ENCODE measurements around the gene ADAMTS12.
"Not testable (repeated sequence)": the region's sequence is repeated elsewhere in the genome, so short reads cannot be mapped to it uniquely, and the experiment has no call there.

Gene ADAMTS12

GRCh38 chr5:33891788-33892619 lies at the start of gene ADAMTS12:
Gene ADAMTS12, minus strand, starts transcription at chr5:33891990. Its CDS starts 134 bp downstream, at chr5:33891856.
- no peak for DNase-seq

- no peak for DNase-seq
Measured at GRCh38 chr5:33941090-33941489, 49.3 kb upstream of the ADAMTS12 start.

- no peak for DNase-seq
Measured at GRCh38 chr5:33939556-33940262, 47.9 kb upstream of the ADAMTS12 start.

GRCh38 chr5:33938881-33939280 lies 47.1 kb upstream of the ADAMTS12 start:
- DNase-seq = no peak

- no peak for DNase-seq
Measured at GRCh38 chr5:33938507-33938796, 46.7 kb upstream of the ADAMTS12 start.

- no peak for DNase-seq
Measured at GRCh38 chr5:33937707-33938506, 46.1 kb upstream of the ADAMTS12 start.

GRCh38 chr5:33937017-33937706 lies 45.4 kb upstream of the ADAMTS12 start:
- no peak for DNase-seq

GRCh38 chr5:33936381-33937016 lies 44.7 kb upstream of the ADAMTS12 start, which contains the start of gene RXFP3:
Gene RXFP3, plus strand, starts transcription at chr5:33936386. Its CDS starts 355 bp downstream, at chr5:33936741.
- DNase-seq = no peak

GRCh38 chr5:33936004-33936380 lies 44.2 kb upstream of the ADAMTS12 start:
- DNase-seq = peak; percentile 39

- no peak for DNase-seq
Measured at GRCh38 chr5:33934176-33934575, 42.4 kb upstream of the ADAMTS12 start.

- no peak for DNase-seq
Measured at GRCh38 chr5:33933723-33934169, 42.0 kb upstream of the ADAMTS12 start.

- no peak for DNase-seq
Measured at GRCh38 chr5:33931136-33931535, 39.3 kb upstream of the ADAMTS12 start.

GRCh38 chr5:33929925-33930690 lies 38.3 kb upstream of the ADAMTS12 start:
- no peak for DNase-seq

GRCh38 chr5:33928283-33928682 lies 36.5 kb upstream of the ADAMTS12 start:
- no peak for DNase-seq

GRCh38 chr5:33927685-33928084 lies 35.9 kb upstream of the ADAMTS12 start:
- DNase-seq = no peak

- no peak for DNase-seq
Measured at GRCh38 chr5:33925278-33925677, 33.5 kb upstream of the ADAMTS12 start.

- no peak for DNase-seq
Measured at GRCh38 chr5:33921002-33921401, 29.2 kb upstream of the ADAMTS12 start.

GRCh38 chr5:33914844-33915243 lies 23.1 kb upstream of the ADAMTS12 start:
- not testable (repeated sequence) for DNase-seq

- not testable (repeated sequence) for DNase-seq
Measured at GRCh38 chr5:33906248-33906647, 14.5 kb upstream of the ADAMTS12 start.

GRCh38 chr5:33905381-33905780 lies 13.6 kb upstream of the ADAMTS12 start:
- DNase-seq = no peak

- DNase-seq = no peak
Measured at GRCh38 chr5:33903118-33903517, 11.3 kb upstream of the ADAMTS12 start.

All from stimulated activated CD4-positive, alpha-beta T cell treated with anti-CD3 and anti-CD28 coated beads, Interleukin-1b, Interleukin-23, amount 100 ng/mL, for 48 hours (primary cell).